Right renal cortex interstitium (tissue), 3 donors: ENCODE data around the gene SQSTM1. TPM values are rescaled to one million over a fixed set of nuclear protein-coding genes. Genes with fewer than 3 reads are reported as not detected.

Experiments used
- DNase-seq, 3 donors: peaks; one replicate each; pipeline ENCODE4 v3.0.0-alpha.2; 2013; ENCODE audit warnings: low read depth in 3 of 3, low spot score in 2 of 3
- polyA plus RNA-seq, 3 donors: library from polyadenylated mRNA; unstranded; fragments of 120-200 nt; gene quantifications; one replicate each; pipeline ENCODE4 v1.2.1, GENCODE V29; 2013; ENCODE audit not compliant: insufficient read length in 3 of 3

Gene SQSTM1
- polyA plus RNA-seq, 3 donors, result 85.1 to 96.5 (median 86.4) TPM

DNA sequence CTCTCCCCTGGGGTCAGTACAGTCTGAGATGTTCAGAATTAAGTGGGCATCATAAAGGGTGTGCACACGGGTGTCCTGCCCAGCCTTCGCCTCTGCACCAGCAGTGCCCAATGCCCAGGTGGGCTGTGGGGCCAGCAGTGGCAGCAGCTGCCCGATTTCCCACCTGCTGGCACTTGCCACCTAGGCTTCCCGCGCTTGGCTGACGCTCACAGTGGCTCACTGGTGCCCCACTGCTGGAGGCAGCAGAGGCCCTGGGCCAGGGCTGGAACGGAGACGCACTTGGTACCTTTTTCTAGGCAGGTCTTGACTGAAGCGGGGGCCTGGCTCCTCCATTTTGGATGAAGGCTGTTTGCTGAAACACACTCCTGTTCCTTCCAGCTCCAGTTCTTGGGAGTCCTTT is 20.9 kb downstream of the SQSTM1 start:
- no peak for DNase-seq

DNA sequence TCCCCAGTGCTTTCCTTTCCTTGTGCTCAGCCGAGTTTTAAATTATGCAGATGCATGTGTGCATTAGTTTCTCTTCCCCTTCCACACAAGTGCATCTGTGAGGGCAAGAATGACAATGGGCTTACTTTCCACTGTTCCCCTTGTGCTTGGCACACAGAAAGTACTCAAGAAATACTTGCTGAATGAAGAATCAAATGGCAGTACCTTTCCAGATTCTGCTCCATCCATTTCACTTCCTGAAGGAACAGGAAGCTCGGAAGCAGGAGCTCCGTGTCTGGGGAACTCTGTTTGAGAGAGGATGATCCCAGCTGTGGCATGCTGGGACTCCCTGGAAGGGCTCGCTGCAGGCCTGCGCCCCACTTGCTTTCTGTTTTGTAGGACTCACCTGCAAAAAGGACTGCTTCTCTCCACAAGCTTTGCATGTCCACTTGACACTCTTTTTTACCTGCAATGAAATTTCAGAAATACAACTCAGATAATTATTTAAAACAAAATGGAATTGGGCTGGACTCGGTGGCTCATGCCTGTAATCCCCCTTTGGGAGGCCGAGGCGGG is 32.4 kb downstream of the SQSTM1 start:
- DNase-seq, result no peak

DNA sequence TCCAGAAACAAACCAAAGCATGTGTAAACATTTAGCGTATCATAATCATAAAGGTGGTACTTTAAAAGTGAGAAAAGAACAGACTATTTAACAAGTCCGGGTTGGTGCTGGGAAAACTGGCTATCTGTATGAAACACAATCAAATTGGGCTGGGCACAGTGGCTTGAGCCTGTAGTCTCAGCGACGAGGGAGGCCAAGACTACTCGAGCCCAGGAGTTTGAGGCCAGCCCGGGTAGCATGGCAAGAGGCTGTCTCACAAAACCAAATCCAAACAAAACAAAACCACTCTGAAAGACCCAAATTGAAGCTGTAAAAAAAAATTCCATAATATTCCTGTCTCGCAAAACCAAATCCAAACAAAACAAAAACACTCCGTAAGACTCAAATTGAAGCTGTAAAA is 33.7 kb downstream of the SQSTM1 start:
- DNase-seq, result no peak

DNA sequence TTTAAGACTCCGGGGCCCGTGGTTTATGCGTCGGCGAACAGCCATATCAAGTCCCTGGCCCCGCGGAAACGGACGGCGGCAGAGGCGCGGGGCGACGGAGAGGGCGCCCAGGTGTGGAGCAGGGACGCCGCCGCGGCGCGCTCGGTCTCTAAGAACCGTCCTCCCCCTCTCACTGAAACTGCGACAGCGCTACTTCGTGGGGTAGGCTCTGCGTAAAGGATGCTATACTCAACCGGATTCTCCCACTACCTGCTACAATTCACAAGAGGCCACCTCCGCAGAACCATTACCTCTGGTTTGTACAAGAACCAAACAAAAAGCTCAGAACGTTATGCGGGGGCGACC is 37.5 kb downstream of the SQSTM1 start:
- peak in 2 of 3 donors; percentile 33 to 34 for DNase-seq

DNA sequence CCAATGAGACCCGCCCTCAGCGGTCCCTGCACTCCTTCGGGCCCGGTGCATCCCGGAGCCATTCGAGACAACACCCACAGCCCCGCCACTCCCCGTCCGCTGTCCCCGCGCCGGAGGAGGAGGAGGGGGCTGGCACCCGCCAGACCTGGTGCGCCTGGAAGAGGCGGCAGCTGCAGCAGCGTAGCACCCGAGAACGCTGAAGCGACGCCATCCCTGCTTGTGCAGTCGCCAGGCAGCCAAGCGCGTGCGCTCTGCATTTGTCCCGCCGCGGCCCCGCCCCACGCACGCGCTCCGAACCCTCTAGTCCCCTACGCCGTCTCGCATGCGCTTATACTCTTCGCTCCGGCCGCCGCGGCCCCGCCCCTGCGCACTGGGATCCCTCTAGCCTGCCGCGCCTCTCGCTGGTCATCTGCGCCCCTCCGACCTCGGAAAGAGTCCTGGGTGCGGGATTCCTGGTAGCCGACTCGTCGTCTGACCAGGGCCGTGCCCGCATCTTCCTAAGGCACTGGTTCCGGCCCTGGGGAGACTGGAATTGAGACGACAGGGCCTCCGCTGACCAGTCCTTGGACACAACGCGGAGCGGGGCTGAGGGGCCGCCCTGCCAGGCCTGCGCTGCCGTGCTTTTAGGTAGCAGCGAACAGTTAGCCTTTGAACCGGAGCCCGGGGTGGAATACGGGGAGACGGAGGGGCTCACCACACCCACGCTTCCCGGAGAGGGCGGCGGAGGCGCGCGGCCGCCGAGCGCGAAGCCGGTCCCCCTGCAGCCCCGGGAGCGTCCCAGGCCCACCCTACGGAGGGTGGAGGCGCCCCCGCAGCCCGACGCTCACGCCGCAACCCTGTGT is 38.1 kb downstream of the SQSTM1 start, which contains the start of gene MRNIP:
TSS of gene MRNIP (minus strand) at position 232 of the 842 bp plus-strand sequence. CDS start at position 211, 21 bp downstream.
- DNase-seq, result peak; percentile 77 to 89 (median 85)

DNA sequence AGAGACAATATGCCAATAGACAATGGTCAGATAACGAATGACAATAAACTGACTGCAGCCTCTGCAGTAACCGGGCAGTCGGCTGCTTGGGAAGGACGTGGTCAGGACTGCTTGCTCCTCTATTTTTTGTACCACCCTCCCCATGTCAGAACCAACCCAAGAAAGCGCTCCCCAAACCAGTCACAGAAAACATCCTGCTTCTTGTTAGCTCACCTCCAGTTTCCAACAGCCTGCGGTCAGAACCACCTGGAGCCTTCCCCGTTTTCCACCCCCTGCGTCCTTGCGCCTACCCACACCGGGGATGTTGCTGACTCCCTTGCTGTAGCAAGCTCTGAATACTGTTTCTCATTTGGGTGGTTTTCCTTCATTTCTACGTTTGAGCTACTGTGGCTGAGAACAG is 39.6 kb downstream of the SQSTM1 start:
- no peak for DNase-seq

DNA sequence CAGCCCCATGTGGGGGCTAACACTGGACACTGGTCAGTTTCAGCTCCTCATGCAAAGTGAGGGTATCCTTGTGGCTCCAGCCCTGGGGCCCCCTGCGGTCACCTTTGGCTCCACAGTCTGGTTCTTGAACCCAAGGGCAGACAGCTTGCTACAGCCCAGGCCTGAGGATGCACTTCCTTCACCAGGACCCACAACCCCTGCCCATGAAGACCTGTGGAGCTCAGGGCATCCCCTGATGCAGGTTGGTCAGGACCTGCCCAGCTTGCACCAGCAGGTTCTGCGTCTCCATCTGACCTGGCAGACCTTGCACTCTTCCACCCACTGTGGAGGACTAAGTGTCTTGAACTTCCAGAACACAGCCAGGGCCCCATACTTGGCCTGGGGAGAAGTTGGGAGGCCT is 41.6 kb downstream of the SQSTM1 start:
- DNase-seq, result no peak

DNA sequence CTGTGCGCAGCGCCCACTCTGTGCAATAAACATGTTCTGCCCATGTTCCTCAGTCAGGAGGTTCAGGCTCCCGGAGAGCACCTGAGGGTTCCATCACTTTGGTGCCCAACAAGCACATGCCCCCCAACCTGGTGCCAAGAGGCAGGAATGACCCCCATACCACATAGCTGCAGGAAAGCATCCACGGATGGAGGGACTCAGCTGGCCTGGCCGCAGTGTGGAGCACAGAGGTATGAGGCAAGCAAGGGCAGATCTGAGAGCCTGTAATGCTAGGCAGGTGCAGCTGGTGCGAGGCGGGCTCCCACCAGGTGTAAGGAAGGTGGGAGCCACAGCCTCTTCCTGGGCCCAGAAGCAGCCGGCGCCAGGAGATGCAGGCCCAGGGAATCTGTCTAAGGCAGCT is 42.2 kb downstream of the SQSTM1 start:
- no peak for DNase-seq

DNA sequence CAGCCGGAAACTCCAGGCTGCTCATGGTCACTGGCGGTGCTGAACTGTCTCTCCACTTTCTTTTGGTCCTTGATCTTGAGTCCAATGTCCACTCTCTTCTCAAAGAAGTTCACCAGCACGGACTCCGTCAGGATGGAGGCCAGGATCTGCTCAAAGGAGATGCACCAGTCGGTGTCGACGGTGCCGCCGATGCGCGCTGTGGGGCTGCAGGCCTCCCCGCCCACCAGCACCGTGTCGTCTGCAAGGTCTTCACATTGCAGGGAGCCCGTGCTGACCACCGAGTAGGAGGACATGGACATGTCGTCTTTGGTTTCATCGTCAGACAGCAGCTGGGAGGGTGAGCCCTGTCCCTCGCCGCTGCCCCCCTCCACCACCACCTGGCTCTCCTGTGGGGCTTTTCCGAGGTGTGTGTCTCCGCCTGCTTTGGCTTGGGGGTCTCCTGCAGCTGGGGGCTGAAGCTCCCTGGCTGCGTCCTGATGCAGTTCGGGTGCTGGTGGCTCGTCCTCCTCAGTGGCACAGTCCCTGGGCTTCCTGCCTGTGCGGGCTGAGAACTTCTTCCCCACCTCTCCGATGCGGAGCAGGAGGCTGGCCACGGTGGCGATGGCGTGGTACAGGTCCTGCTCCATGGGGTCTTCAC is 42.9 kb downstream of the SQSTM1 start:
- no peak for DNase-seq

DNA sequence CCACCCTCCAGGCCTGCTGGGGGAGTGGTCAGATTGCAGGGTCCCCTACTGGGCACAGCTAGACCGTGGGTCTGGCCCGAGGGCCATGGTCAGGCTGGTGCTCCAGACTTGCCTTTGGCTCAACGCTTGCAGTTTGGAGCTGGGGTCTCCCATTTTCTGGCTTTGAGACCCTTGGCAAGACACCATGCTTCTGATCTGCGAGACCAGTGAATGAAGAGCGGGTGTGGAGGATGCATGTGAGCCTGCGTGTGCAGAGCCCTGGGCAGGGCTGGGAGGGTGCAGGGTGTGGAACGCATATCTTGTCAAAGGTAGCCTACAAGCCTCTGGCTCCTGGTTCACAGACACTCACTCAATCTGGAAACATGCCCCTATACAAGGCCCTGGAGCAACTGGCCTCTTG is 44.0 kb downstream of the SQSTM1 start:
- DNase-seq, result no peak

DNA sequence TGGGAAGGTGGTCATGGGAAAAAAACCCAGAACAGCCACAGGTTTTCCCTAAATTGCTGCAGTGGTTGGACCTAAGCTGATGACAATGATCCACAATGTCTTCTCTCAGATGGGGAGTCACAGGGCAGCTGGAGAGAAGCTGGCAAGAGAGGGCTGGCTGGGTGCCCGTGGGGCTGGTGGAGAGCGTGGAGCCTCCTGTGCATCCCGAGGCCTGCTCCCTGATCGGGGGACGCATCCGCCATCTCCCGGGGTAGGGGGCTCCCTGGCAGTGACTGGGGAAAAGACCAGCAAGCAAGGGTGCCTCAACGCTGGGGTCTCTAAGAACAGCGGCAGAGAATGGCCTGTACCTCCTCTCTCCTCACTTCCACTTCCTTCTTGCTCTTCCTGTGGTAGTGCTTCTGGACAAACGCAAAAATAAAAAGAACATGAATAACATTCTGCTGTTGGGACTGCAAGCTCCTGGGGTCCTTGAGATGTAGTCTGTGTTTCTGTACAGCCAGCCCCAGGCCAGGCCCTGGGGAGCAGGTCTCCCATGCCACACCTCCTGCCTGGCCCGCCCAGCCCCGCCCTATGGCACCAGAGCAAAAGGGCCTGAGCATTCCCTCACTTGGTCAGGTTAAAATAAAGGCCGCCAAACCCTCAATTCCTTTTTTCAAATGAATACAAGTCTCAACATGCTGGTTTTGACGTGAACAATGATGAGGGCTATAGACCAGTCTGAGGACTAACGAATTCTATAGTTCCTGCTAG is 45.0 kb downstream of the SQSTM1 start:
- DNase-seq, result no peak

DNA sequence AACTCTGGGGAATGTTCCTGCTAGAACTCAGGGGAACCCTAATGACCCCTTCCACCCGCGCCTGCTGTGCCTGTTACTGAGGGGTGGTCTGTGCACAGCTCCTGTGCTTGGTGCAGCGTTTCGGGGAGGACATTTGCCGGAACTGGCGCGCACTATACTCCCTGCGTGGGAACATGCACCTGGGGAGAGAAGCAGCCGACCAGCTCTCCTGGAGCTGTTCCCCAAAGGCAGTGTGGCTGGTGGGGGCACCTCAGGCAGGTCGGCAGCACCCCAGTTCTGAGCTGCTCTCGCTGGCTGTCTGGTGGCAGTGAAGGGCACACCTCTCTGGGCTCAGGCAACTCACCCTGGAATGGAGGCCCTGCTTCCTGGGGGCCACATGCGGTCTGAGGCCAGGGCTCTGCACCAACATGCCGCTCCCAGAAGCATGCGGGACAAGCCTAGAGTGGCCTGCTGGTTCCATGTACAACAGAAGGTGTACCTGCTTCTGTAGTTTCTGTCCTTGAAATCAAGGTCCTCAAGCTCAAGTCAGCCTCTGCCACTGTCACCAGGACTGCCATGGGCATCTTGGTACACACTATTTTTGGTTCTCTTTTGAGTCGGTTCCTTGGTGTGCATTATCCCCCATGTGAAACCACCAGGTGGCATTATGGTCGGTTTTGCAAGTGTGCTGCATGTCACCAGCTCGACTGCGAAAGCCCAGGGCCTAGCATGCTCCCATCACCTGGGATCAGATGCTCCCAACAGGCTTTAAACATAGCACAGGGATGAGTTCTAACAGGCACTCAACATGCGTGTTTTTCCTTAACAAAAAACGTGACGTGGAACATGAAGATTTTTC is 45.8 kb downstream of the SQSTM1 start:
- no peak for DNase-seq

DNA sequence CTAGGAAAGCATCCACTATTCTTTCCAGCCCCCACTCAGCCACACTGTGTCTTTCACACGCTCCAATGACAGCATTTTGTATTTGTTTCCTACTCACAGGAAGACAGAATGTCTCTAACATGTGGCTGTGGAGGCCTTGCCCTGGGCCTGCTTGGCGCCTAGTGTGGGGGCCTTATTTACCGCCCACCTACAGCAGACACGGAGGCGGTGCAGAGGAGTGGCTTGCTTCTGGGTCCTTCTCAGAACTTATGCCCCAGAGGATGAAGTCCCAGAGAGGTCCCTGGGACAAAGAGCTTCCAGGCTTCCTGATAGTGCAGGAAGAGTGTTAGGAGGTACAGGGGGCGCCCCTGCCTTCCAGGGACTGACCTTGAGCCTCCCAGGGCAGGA is 46.4 kb downstream of the SQSTM1 start:
- DNase-seq, result no peak

DNA sequence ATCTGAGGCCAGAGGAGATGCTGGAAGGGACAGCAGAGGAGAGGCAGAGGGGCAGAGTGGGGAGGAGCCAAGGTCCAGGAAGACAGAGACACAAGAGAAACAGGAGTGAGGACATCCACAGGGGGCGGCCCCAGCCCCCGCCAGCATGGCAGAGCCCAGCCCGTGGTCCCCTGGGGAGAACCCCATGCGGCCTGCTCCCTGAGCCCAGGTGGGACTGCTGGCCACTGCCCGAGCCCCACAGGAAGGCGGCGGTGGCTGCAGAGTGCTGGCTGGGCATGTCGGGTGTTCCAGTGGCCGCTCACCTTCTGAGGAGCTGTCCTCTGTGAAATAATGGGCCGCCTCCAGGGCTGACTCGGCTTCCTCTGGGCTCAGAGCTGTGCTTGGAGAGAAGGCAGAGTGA is 46.8 kb downstream of the SQSTM1 start:
- DNase-seq, result no peak

DNA sequence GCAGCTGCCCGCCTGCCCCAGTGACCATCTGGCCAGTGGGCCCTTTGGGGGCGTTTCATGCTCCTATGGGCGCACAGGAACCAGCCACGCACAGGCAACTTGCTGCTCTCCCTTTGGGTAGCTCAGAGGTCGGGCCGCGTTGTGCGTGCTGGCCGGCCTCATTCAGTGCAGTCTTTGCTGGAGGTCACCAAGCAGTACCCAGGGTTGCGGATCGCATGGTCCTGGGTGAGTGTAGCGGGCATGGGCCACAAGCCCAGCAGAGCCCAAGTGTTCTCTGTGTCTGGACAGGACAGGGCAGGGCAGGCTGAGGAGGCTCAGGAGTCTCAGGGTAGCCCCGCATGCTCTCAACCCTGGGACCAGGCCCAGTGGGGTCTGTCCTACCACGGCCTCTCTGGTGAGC is 47.8 kb downstream of the SQSTM1 start:
- no peak for DNase-seq

DNA sequence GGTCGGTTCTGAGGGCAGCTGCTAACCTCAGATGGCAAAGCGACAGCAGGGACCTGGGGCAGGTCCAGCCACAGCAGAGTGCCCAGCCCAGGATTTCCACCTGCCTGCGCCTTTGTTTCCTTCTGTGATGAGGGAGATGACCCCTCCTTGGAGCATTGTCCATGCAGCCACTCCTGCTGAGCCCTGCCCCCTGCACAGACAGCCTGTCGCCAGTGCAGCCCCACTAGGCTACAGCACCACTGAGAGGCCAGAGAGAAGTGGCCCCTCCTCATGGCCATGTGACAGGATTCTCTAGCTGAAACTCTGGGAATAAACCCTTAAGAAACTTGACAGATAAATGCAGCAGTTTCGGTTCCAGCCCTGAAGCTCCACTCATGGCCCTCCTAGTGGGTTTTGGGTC is 48.4 kb downstream of the SQSTM1 start:
- DNase-seq, result no peak

DNA sequence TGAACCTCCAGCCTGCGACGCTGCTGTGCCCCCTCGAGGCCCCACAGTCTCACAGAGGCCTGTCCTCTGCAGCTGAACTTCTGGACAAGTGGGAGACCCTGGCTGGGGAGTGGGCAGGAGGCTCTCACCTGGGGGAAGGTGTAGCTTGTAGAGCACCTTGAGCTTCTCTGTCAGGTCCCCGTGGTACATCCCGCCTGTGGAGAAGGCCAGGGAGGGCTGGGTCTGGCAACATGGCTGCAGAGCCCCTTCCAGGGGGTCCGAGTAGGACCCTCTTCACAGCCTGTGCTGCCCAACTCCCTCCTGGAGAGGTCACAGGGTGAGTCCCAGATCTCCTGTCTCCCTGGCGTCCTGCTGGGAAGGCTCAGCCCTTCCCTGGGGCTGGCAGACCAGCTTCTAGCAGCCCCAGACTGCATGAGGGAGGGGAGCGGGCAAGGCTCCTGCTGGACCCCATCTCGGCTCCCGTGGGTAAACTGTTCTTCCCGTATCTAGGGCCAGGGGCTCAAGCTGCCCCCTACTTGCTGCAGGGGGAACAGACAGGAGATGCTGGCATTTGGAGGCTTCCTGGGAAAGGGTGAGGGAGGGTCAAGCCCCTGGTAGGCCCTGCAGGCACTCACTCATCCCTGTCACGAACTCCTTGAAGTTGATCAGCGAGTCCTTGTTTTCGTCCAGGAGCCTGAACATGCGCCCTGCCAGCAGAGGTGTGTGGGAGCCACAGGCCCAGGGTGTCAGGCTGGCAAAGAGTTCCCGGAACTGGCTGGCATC is 49.1 kb downstream of the SQSTM1 start:
- DNase-seq, result no peak

DNA sequence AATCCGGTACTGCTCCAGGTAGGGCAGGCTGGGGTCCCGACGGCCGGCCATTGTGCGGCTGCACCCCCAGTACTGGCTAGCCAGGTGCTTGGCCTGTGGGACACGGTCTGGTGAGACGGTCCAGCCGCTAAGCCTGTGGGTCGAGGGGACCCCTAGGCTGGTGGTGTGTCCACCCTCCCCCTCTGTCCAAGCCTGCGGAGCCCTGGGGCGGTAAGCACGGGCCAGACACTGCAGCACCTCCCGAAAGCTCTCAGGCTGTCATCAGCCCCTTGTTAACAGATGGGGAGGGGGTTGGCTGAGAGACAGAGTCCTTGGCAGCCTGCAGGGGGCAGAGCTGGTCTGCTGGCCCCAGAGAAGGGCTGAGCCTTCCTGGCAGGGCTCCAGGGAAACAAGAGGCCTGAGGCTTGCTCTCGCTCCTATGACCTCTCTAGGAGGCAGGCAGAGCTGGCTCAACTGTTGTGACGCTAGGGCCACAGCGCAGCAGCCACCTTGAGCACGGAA is 49.7 kb downstream of the SQSTM1 start:
- DNase-seq, result peak in 1 of 3 donors; percentile 36

DNA sequence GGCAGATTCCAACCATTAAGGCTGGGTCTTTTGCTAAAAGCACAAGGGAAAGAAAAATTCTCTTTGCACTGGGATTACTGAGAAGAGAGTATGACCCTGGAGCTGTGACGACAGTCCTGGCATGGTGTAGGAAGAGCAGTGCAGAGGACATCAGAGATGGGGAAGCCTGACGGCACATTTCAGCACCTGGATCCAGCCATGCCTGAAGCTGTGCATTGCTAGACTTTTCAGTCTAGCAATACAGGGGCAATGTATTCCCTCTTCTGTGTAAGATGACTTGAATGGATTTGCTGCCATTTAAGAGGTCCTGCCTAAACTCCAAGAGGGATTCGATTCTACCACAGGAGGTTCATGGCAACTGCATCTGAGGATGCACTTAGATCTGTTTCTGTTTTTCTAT is 50.2 kb downstream of the SQSTM1 start:
- no peak for DNase-seq
